ENCODE results near the gene SV2C.

DNA sequence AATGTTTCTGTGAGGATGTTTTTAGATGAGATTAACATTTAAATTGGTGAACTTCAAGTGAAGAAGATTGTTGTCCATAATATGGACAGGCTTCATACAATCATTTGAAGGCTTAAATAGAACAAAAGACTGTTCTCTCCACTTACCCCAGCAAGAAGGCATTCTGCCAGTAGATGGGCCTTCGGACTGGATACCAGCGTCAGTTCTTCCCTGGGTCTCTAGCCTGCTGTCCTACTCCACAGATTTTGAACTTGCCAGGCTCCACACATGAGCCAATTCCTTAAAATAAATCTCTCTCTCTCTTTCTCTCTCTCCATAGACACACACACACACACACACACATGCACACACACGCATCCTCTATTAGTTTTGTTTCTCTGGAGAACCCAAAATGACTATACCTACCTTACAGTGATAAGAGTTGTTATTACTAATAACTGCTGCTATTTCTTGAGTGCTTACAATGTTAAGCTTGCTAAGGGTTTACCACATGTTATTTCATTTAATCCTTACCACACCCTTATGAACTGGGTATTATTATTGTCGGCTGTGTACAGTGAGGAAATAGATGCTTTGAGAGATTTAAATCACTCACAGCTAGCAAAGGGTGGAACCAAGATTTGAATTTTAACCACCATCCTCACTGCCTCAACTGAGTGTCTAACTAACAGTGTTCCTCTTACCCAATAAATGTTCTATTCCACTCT is 300.1 kb downstream of the SV2C start:
- no peak for TF ChIP-seq CSDC2 (CRISPR knock-in tag; IDR thresholded peaks at IDR 0.05)
- TF ChIP-seq GLIS3 (CRISPR knock-in tag; IDR thresholded peaks at IDR 0.05): no peak
- TF ChIP-seq, protein P1, sequence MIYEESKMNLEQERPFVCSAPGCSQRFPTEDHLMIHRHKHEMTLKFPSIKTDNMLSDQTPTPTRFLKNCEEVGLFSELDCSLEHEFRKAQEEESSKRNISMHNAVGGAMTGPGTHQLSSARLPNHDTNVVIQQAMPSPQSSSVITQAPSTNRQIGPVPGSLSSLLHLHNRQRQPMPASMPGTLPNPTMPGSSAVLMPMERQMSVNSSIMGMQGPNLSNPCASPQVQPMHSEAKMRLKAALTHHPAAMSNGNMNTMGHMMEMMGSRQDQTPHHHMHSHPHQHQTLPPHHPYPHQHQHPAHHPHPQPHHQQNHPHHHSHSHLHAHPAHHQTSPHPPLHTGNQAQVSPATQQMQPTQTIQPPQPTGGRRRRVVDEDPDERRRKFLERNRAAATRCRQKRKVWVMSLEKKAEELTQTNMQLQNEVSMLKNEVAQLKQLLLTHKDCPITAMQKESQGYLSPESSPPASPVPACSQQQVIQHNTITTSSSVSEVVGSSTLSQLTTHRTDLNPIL (CRISPR knock-in tag; IDR thresholded peaks at IDR 0.05; ENCODE audit: low read depth): no peak

All from SK-N-SH treated with all-trans-retinoic acid at 6 μM for 48 hours (cell line).